Hair follicular keratinocyte (primary cell): ENCODE data around the gene AFF1. TPM values are rescaled to one million over a fixed set of nuclear protein-coding genes. Genes with fewer than 3 reads are reported as not detected.

Experiments used
- total RNA-seq: library from RNA; depleted of rRNA; stranded (reverse); fragments of >200 nt; gene quantifications from 2 replicates; pipeline ENCODE4 v1.2.3, GENCODE V29; 2015

Gene AFF1
- total RNA-seq, result 6.4 and 11.6 TPM in 2 replicates

GRCh38 chr4:86934771-86935565 is at the start of gene AFF1:
Gene AFF1, plus strand, starts transcription at chr4:86935011. Its CDS starts 13,523 bp downstream, at chr4:86948534.

DNA sequence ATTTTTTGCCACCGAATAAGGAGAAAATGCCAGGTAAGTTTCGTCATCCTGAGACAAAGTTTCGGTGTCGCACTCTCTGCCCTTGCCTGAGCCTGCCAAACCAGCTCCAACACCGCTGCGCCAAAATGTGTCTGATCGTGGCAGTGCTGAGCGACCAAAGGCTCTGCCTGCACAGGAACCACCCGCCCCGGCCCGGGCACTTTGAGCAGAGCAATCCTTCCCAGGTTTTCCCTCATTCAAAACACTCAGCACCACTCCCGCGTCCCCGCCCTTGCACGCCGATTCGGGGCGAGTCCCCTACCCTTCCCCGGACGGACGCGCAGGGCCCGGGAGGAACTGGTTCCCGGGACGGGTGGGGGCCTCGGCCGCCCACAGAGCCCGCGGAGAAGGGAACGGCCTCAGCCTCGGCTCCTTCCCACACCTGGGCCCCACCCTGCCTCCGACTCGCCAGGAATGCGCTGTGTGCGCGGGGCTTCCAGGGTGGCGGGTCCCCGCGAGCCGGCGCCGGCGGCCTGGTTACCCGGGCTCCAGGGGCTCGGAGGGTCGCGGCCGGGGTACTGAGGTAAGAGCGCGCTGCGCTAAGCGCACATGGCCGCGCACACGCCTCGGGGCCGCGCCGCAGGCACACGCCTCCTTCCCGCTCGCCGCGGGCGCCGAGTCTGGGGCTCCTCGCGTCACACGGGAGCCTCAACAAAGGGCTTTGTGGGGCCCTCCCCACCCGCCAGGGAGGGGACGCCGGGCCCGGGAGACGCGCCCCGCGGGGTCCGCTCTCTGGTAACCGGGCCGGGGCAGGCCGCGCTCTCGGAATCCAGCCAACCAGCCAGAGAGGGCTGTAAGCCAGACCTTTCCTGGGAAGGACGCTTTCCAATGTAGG is 42.8 kb upstream of the AFF1 start, which contains the start of gene C4orf36:
TSS of gene C4orf36 (minus strand) at position 661 of the 874 bp plus-strand sequence. CDS start 902 bp downstream, outside the sequence.

Other genes with a start within 250 kb of the AFF1 start
- gene SLC10A6, start 85.6 kb upstream of the AFF1 start, total RNA-seq, result 4.8 and 5.0 TPM in 2 replicates
- 5.5 and 6.0 TPM in 2 replicates for gene C4orf36, start 42.6 kb upstream of the AFF1 start, total RNA-seq